GM19324 (cell line): Measurements from ENCODE around the gene ETV1.

ENCODE experiments used
- ATAC-seq: cut with Tn5 transposase; IDR thresholded peaks from one replicate; pipeline ENCODE4 v1.9.1; 2021; ENCODE audit warnings: mild to moderate bottlenecking, moderate library complexity; ENCODE audit not compliant: unreplicated experiment, low FRiP score

ETV1 gene

GRCh38 chr7:13988065-13988464, 1.4 kb downstream of the ETV1 start:
- no peak for ATAC-seq

DNA sequence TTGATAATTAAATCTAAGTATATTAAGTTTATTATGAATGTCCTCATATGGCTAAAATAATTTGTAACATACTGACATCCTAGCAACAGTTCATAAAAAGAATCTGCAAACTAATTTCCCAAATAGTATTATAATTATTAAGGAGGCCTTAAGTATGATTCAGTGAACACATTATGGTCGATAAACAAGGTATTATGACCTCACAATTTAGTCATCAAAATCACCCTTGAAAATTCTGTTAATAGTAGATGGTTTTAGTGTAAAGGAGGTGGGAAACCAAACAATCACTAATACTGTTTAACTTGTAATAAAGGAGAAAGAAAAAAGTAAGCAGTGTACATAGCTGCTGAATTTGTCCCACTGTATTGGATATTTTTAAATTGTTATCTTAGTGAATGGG, 2.1 kb downstream of the ETV1 start:
- no peak for ATAC-seq

- ATAC-seq: no peak
Measured at GRCh38 chr7:13986208-13986607, 3.3 kb downstream of the ETV1 start.

GRCh38 chr7:13984831-13985685, 4.4 kb downstream of the ETV1 start:
- no peak for ATAC-seq

- ATAC-seq: no peak
Measured at GRCh38 chr7:13984061-13984460, 5.4 kb downstream of the ETV1 start.

GRCh38 chr7:13982940-13983677, 6.4 kb downstream of the ETV1 start:
- ATAC-seq: no peak

- ATAC-seq: no peak
Measured at GRCh38 chr7:13981070-13981469, 8.4 kb downstream of the ETV1 start.

DNA sequence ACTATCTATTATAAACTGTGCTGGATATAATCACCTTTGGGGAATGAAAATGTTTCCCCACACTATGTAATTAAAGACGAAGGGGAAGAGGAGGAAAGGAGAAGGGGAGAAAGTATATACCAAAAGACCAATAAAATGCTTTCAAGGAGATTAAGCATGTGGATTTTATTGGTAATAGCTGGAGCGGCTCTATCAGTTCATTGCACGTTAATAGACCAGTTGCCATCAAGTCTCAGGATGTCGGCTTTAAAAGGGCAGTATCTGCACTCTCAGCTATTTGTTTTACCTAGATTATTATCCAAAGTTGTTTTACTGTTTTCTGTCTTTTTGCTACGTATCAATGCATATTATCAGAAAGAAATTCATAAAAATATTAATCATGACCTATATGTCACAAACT, 9.0 kb downstream of the ETV1 start:
- no peak for ATAC-seq

DNA sequence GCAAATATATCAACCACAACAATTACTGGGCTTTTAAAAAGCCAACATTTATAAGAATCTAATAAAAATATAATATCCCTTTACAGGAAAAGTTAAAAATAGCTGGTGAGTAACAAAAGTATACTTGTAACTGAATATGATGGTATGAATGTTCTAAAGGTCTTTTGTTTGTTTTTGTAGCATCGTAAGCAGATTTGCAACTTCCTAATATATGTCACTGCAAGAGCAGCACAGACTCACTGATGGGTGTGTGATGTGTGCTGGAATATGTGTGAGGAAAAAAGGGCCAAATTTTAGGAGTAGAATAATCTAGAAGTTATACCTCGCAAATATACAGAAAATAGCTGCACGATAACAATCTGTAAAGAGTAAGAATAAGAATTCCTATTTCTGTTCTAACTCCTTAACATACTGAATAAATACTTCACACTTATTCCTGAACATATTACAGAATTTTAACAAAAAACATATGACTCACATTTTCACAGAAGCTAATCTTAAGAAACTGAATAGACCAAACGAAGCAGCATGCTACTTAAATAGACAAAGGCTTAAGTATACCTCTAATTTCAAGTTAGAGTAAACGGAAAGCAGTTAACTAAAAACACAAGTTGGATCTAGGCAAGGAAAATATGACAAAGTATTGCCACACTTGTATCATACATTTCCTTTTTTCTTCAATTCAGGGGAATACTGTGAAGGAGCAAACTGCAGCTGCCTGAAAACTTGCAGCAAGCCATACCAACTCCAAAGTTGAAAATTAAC, 9.6 kb downstream of the ETV1 start:
- no peak for ATAC-seq

DNA sequence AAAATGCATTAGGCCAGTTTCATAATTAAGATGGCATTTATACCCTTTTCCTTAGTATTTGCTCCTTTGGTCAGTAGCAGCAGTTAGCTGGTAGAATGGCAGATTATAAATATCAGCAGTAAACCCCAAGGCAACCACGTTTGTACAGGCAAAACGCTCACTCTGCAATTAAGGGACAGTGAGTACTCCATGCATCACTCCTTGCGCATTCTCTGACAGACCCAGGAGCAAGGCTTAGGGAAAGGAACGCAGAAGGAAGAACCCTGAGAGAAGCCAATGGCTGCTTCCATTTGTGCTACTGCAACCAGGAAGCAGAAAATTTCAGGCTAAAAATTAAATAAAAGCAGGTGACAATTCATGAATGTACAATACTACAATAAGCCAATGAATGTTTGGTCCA, 12.9 kb downstream of the ETV1 start:
- no peak for ATAC-seq

GRCh38 chr7:13965077-13965476, 24.4 kb downstream of the ETV1 start:
- ATAC-seq: no peak

GRCh38 chr7:13963925-13964324, 25.5 kb downstream of the ETV1 start:
- ATAC-seq: no peak

GRCh38 chr7:13955494-13955893, 34.0 kb downstream of the ETV1 start:
- ATAC-seq: no peak

- ATAC-seq: no peak
Measured at GRCh38 chr7:13953368-13953767, 36.1 kb downstream of the ETV1 start.

GRCh38 chr7:13952921-13953320, 36.5 kb downstream of the ETV1 start:
- ATAC-seq: no peak

DNA sequence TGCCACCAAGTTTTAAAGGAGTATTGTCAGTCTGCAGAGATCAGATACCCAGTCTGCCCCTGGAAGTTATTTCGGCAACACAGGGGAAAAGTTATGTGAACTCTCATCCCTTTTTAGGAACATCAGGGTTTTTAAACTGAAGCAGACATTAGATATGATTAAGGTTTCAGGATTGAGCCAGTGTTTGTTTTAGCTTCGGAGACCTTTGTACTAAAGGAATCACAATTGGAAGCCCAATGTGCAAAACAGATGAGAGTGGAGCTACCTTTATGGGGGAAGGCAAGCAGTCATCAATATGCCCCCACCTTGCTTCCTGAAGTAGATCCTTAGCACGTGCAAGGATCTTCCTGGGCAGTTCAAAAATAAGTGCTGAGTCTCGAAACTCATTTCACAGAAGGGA, 39.5 kb downstream of the ETV1 start:
- no peak for ATAC-seq

DNA sequence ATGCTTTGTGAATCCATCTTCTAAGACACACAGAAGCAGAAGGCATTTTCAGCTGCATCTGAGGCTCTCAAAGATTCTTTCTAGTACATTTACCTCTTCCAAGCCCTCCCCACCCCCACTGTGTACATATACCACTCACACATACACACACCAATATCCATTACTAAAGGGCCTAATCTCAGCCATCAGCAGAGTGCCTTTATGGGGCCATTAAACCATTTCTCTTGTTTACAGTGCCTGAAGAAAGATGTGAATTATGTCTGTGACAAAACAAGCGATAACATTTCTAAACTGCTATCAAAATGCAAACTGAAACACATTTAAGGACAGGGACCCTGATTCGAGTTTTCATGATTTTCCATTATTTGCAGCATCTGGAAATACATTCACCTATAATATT, 40.0 kb downstream of the ETV1 start:
- no peak for ATAC-seq

GRCh38 chr7:13948019-13948801, 41.3 kb downstream of the ETV1 start:
- ATAC-seq: no peak

- ATAC-seq: no peak
Measured at GRCh38 chr7:13947535-13947934, 41.9 kb downstream of the ETV1 start.

DNA sequence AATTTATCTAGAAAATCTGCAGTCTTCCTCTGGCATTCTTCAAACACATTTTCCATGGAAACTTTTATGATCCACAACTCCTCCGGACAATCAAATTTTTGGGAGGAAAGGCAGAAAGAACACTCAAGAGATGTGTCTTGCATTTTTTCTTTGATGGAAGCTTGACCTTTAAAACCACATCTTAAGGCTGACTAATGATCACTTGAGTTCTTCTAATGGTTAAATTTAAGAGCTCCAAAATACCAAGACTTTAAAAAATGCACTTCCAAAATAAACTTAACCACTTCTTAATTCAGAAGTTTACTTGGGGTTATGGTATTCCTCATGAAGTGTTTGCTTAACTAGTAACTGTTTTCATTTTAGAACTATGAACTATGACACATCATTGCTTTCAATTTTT, 43.3 kb downstream of the ETV1 start:
- ATAC-seq: no peak
